Measurements from ENCODE around the gene RIC1. TPM values are rescaled to one million over a fixed set of nuclear protein-coding genes. Genes with fewer than 3 reads are reported as not detected.

RIC1 gene
- total and polyA plus RNA-seq, 9 of the 15 experiments (the other 6 are each of a cell fraction or from before 2014, with no cell fraction given), result 3.2 to 25.8 (median 15.0) TPM

GRCh38 chr9:5817862-5818261 lies 189.0 kb downstream of the RIC1 start (continued):
- TF ChIP-seq ZBTB40 (IDR thresholded peaks at IDR 0.05), result no peak
- TF ChIP-seq ZBTB40 (CRISPR knock-in tag; IDR thresholded peaks at IDR 0.05), result no peak
- no peak for TF ChIP-seq BRF1 (IDR thresholded peaks at IDR 0.05; ENCODE audit: borderline replicate concordance, extremely low read depth, insufficient read length)
- no peak for TF ChIP-seq MECOM (CRISPR knock-in tag; IDR thresholded peaks at IDR 0.05)
- peak; percentile 19; the same call in 1 of the 2 replicates for TF ChIP-seq ZNF316 (IDR thresholded peaks at IDR 0.05)
- TF ChIP-seq ATF4 (CRISPR knock-in tag; IDR thresholded peaks at IDR 0.05), result 0 out of 2 replicates have a peak, but pooled peaks have one; percentile 21
- peak; percentile 69 for TF ChIP-seq ATF7 (IDR thresholded peaks at IDR 0.05)
- TF ChIP-seq RBM39 (optimal IDR thresholded peaks at IDR 0.05; ENCODE audit: low read depth, low read length), result no peak
- no peak for TF ChIP-seq ZKSCAN8 (CRISPR knock-in tag; IDR thresholded peaks at IDR 0.05)
- TF ChIP-seq ELF2 (CRISPR knock-in tag; IDR thresholded peaks at IDR 0.05), result no peak
- peak; percentile 55; the same call in 1 of the 2 replicates for TF ChIP-seq SMARCA4 (IDR thresholded peaks at IDR 0.05)
- TF ChIP-seq MYC (IDR thresholded peaks at IDR 0.05; ENCODE audit: low read depth, low read length), result no peak
- TF ChIP-seq MYC (CRISPR knock-in tag; IDR thresholded peaks at IDR 0.05; ENCODE audit: borderline replicate concordance, low read depth), result no peak
- no peak for TF ChIP-seq ZNF3 (CRISPR knock-in tag; IDR thresholded peaks at IDR 0.05)
- no peak for TF ChIP-seq SAFB2 (IDR thresholded peaks at IDR 0.05; ENCODE audit: borderline replicate concordance, low read depth, low read length, severe bottlenecking)
- TF ChIP-seq, protein P1, sequence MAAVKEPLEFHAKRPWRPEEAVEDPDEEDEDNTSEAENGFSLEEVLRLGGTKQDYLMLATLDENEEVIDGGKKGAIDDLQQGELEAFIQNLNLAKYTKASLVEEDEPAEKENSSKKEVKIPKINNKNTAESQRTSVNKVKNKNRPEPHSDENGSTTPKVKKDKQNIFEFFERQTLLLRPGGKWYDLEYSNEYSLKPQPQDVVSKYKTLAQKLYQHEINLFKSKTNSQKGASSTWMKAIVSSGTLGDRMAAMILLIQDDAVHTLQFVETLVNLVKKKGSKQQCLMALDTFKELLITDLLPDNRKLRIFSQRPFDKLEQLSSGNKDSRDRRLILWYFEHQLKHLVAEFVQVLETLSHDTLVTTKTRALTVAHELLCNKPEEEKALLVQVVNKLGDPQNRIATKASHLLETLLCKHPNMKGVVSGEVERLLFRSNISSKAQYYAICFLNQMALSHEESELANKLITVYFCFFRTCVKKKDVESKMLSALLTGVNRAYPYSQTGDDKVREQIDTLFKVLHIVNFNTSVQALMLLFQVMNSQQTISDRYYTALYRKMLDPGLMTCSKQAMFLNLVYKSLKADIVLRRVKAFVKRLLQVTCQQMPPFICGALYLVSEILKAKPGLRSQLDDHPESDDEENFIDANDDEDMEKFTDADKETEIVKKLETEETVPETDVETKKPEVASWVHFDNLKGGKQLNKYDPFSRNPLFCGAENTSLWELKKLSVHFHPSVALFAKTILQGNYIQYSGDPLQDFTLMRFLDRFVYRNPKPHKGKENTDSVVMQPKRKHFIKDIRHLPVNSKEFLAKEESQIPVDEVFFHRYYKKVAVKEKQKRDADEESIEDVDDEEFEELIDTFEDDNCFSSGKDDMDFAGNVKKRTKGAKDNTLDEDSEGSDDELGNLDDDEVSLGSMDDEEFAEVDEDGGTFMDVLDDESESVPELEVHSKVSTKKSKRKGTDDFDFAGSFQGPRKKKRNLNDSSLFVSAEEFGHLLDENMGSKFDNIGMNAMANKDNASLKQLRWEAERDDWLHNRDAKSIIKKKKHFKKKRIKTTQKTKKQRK (IDR thresholded peaks at IDR 0.05; ENCODE audit: borderline replicate concordance, low read depth, low read length), result no peak
- TF ChIP-seq CTBP1 (IDR thresholded peaks at IDR 0.05; ENCODE audit: borderline replicate concordance), result no peak
